ENCODE results near the gene ELK4. TPM values are rescaled to one million over a fixed set of nuclear protein-coding genes. Genes with fewer than 3 reads are reported as not detected.

ELK4 gene
- total RNA-seq, 1 donor from 2014 or later = 36.3 TPM

GRCh38 chr1:205670611-205671430, 39.0 kb upstream of the ELK4 start:
- H3K27ac ChIP-seq (replicated peaks) = no peak overlapping the region
- TF ChIP-seq CTCF (IDR thresholded peaks at IDR 0.05; ENCODE audit: borderline replicate concordance) = no peak
- no peak for DNase-seq
- intact Hi-C loops (cut with micrococcal nuclease) = no loop called here
- H3K4me3 ChIP-seq = no peak overlapping the region
- H3K36me3 ChIP-seq = no peaks in the 10 kb centered on the region
- no peaks in the 10 kb centered on the region for H3K27me3 ChIP-seq (ENCODE audit: low read depth)
- H3K4me1 ChIP-seq = peaks cover 36% of the 10 kb centered on the region
- H3K9me3 ChIP-seq (replicated peaks) = no peaks in the 10 kb centered on the region

- H3K9me3 ChIP-seq (replicated peaks) = no peaks in the 10 kb centered on the region
- no peaks in the 10 kb centered on the region for H3K36me3 ChIP-seq
- no peak overlapping the region for H3K27ac ChIP-seq (replicated peaks)
- intact Hi-C loops (cut with micrococcal nuclease) = no loop called here
- DNase-seq = no peak
- H3K27me3 ChIP-seq (ENCODE audit: low read depth) = no peaks in the 10 kb centered on the region
- TF ChIP-seq CTCF (IDR thresholded peaks at IDR 0.05; ENCODE audit: borderline replicate concordance) = no peak
- peaks cover 41% of the 10 kb centered on the region for H3K4me1 ChIP-seq
- no peak overlapping the region for H3K4me3 ChIP-seq
Measured at GRCh38 chr1:205670150-205670446, 38.3 kb upstream of the ELK4 start.

- Histone ChIP-seq H3K27ac (replicated peaks) (no peak overlapping the region), H3K36me3 (no peaks in the 10 kb centered on the region), H3K27me3 (ENCODE audit: low read depth) (no peaks in the 10 kb centered on the region), H3K4me1 (peaks cover 41% of the 10 kb centered on the region), H3K9me3 (replicated peaks) (no peaks in the 10 kb centered on the region), H3K4me3 (no peak overlapping the region)
- intact Hi-C loops (cut with micrococcal nuclease) = no loop called here
- DNase-seq = no peak
- TF ChIP-seq CTCF (IDR thresholded peaks at IDR 0.05; ENCODE audit: borderline replicate concordance) = no peak
Measured at GRCh38 chr1:205669341-205670149, 37.7 kb upstream of the ELK4 start.

- intact Hi-C loops (cut with micrococcal nuclease) = no loop called here
- TF ChIP-seq CTCF (IDR thresholded peaks at IDR 0.05; ENCODE audit: borderline replicate concordance) = no peak
- no peaks in the 10 kb centered on the region for H3K27me3 ChIP-seq (ENCODE audit: low read depth)
Measured at GRCh38 chr1:205668951-205669340, 37.1 kb upstream of the ELK4 start.

GRCh38 chr1:205667909-205668643, 36.3 kb upstream of the ELK4 start:
- no peaks in the 10 kb centered on the region for H3K27me3 ChIP-seq (ENCODE audit: low read depth)
- H3K4me3 ChIP-seq = no peak overlapping the region
- peaks cover 41% of the 10 kb centered on the region for H3K4me1 ChIP-seq
- no peaks in the 10 kb centered on the region for H3K36me3 ChIP-seq
- H3K9me3 ChIP-seq (replicated peaks) = no peaks in the 10 kb centered on the region
- DNase-seq = no peak
- intact Hi-C loops (cut with micrococcal nuclease) = no loop called here
- TF ChIP-seq CTCF (IDR thresholded peaks at IDR 0.05; ENCODE audit: borderline replicate concordance) = no peak
- H3K27ac ChIP-seq (replicated peaks) = no peak overlapping the region

More at GRCh38 chr1:205668951-205669340, 37.1 kb upstream of the ELK4 start:
- no peak for DNase-seq
- Histone ChIP-seq H3K4me3 (no peak overlapping the region), H3K27ac (replicated peaks) (no peak overlapping the region), H3K9me3 (replicated peaks) (no peaks in the 10 kb centered on the region), H3K4me1 (peaks cover 41% of the 10 kb centered on the region), H3K36me3 (no peaks in the 10 kb centered on the region)
